GM10248 (cell line): ENCODE results near the gene FZD8.

ENCODE experiments used
- CTCF ChIA-PET: fragments of 300-600 bp; sonication (Branson Sonifier 250); formaldehyde crosslinking; extraction: SDS; loops from one replicate; lab custom pipeline; 2021; ENCODE audit warnings: antibody characterized with exemption; lab: Yijun Ruan, JAX
- POLR2A ChIA-PET: fragments of 350-650 bp; sonication (Branson Sonifier 250); formaldehyde crosslinking; extraction: SDS; loops from one replicate; lab custom pipeline; 2020; ENCODE audit warnings: antibody characterized with exemption; lab: Yijun Ruan, JAX
- DNase-seq: peaks from one replicate; pipeline ENCODE4 v3.0.0; 2012; ENCODE audit errors: extremely low spot score
- CTCF ChIP-seq: IDR thresholded peaks from 2 replicates; pipeline ENCODE4 v1.5.1; 2012; ENCODE audit warnings: mild to moderate bottlenecking, low read depth; ENCODE audit errors: extremely low read depth, missing control alignments, control extremely low read depth

Gene FZD8

GRCh38 chr10:35598379-35598778 lies 43.7 kb downstream of the FZD8 start:
- POLR2A ChIA-PET: no interaction called here
- no peak for TF ChIP-seq CTCF
- CTCF ChIA-PET: no interaction called here
- DNase-seq: no peak

- TF ChIP-seq CTCF: no peak
- ChIA-PET CTCF (interaction anchor here (0.8 to 1.4 kb wide), 2 partner anchors 12 to 15 kb away, joined by 3 read pairs; no protein-coding TSS in a partner anchor), POLR2A (no interaction called here)
- DNase-seq: no peak
Measured at GRCh38 chr10:35595106-35595505, 47.0 kb downstream of the FZD8 start.

- ChIA-PET CTCF (interaction anchor here (0.8 to 1.4 kb wide), 3 partner anchors 11 to 19 kb away, joined by 3 to 5 read pairs (median 3); no protein-coding TSS in a partner anchor), POLR2A (no interaction called here)
Measured at GRCh38 chr10:35594115-35595079, 47.7 kb downstream of the FZD8 start.

GRCh38 chr10:35592441-35592840 lies 49.7 kb downstream of the FZD8 start:
- TF ChIP-seq CTCF: no peak
- ChIA-PET CTCF (interaction anchor here (0.7 to 2.0 kb wide), 4 partner anchors 9 to 29 kb away, joined by 3 to 7 read pairs (median 4); no protein-coding TSS in a partner anchor), POLR2A (no interaction called here)
- no peak for DNase-seq

More at GRCh38 chr10:35594115-35595079, 47.7 kb downstream of the FZD8 start:
- DNase-seq: no peak
- TF ChIP-seq CTCF: no peak

GRCh38 chr10:35588836-35589235 lies 53.3 kb downstream of the FZD8 start:
- no peak for TF ChIP-seq CTCF
- DNase-seq: no peak
- CTCF ChIA-PET: interaction anchor here (1.3 to 1.7 kb wide), 4 partner anchors 10 to 46 kb away, joined by 3 to 5 read pairs (median 4); no protein-coding TSS in a partner anchor
- POLR2A ChIA-PET: no interaction called here
